Right ventricle myocardium superior (tissue), 1 donor: Measurements from ENCODE around the gene SEL1L2. TPM values are rescaled to one million over a fixed set of nuclear protein-coding genes. Genes with fewer than 3 reads are reported as not detected.

Source experiments
- total RNA-seq: library from RNA; stranded (reverse); fragmentation: NEBNext Ultra II Directional; extraction: Animal tissue kit (Norgen Biotek cat#: 25700); gene quantifications from one replicate; pipeline ENCODE4 v1.2.1, GENCODE V29; 2021
- donor health status: DM: no; HTN: yes; CAD: no; lungs with severe emphysema.

SEL1L2 gene
- total RNA-seq, 1 donor from 2014 or later: 0.43 TPM

Other genes with a start within 250 kb of the SEL1L2 start
- gene ESF1, start 205.7 kb downstream of the SEL1L2 start, total RNA-seq: 13.3 TPM
- 76.0 TPM for gene NDUFAF5, start 205.6 kb downstream of the SEL1L2 start, total RNA-seq
- 4.2 TPM for gene MACROD2, start 4.9 kb upstream of the SEL1L2 start, total RNA-seq